OCI-LY1 (cell line): ENCODE measurements around the gene NOP14.

Source experiments
- CTCF ChIP-seq: fragments of 200-600 bp; sonication (generic), shearing (Covaris generic); IDR thresholded peaks from 2 replicates; pipeline ENCODE4 v1.5.1; 2017; ENCODE audit warnings: mild to moderate bottlenecking, antibody characterized with exemption, low read length, moderate library complexity, mixed read lengths
- EZH2 ChIP-seq: fragments of 200-600 bp; sonication (generic), shearing (Covaris generic); IDR thresholded peaks from 2 replicates; pipeline ENCODE4 v1.8.0; 2017; ENCODE audit warnings: borderline replicate concordance, mixed run types, mild to moderate bottlenecking, antibody characterized with exemption, low read length, moderate library complexity, mixed read lengths

DNA sequence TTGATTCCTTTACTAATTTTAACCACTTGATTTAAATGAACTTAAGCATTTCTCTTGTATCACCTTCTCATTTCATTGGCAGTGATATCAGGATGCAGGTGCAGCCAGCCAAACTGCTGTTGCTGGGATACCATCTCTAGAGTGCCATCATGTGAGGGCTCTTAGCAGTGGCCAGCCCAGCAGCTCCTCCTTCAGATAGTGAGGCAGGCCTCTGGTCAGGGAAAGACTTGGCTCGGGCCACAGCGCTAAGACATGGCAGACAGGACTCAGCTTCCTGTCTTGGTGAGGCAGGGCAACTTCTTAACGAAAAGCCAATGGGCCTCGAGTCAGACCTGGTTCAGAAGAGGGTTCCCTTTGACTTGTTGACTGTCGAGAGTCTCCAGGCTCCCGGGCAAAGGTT lies 50.0 kb downstream of the NOP14 start:
- TF ChIP-seq CTCF (no peak), EZH2 (no peak)
